Measurements from ENCODE around the gene GATB.

Gene GATB

DNA sequence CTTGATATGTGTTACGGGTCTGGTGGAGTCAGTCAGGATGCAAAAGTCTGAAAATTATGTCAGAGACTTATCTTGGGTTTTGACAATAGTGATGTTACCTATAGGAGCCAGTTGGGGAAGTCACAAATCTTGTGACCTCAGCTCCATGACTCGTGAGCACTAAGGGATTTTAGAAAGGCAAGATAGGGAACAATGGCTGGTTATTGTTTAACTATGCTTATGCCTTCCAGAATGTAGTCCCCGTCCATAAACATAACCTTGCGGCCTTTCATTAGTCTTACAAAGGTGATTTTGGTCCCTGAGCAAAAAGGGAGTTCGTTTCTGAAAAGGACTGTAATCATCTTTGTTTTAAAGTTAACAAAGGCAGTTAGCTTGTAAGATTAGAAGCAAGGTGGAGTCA, 23.9 kb upstream of the GATB start:
- Histone ChIP-seq H3K9ac (ENCODE audit: low read length) (no peak overlapping the region), H3K27me3 (ENCODE audit: control insufficient read depth in 1 of 2, insufficient read depth in 2 of 2, low read length in 2 of 2) (no peaks in the 10 kb centered on the region), H3K4me1 (ENCODE audit: insufficient read depth, low read length) (no peaks in the 10 kb centered on the region), H3K4me3 (ENCODE audit: low read depth in 1 of 2, low read length in 2 of 2) (no peak overlapping the region), H3K27ac (ENCODE audit: low read depth, low read length) (no peak overlapping the region), H3K9me3 (ENCODE audit: low read length) (no peaks in the 10 kb centered on the region), H3K36me3 (ENCODE audit: insufficient read depth, low read length) (no peaks in the 10 kb centered on the region)

DNA sequence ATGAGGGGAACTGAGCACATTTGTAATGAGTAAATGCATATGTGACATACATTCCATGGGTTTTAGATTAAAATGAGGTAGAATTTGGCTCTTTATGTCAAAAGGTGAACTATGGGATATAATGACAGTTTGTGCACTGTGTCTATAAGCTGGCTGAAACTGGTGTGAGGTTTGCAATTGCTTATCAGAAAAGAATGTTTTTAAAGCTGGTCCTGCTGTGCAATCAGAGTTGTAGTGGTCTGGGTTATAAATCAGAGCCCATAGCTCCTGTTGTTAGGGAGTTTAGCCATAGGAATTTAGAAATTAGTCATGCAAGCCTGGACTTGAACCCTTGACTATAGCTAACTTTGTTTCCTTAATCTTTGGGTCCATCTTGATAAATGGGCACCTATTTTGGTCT, 23.1 kb upstream of the GATB start:
- H3K4me1 ChIP-seq (ENCODE audit: insufficient read depth, low read length) = no peaks in the 10 kb centered on the region
- no peak overlapping the region for H3K9ac ChIP-seq (ENCODE audit: low read length)
- H3K4me3 ChIP-seq (ENCODE audit: low read depth in 1 of 2, low read length in 2 of 2) = no peak overlapping the region
- H3K27ac ChIP-seq (ENCODE audit: low read depth, low read length) = no peak overlapping the region
- no peaks in the 10 kb centered on the region for H3K36me3 ChIP-seq (ENCODE audit: insufficient read depth, low read length)
- no peaks in the 10 kb centered on the region for H3K27me3 ChIP-seq (ENCODE audit: control insufficient read depth in 1 of 2, insufficient read depth in 2 of 2, low read length in 2 of 2)
- no peaks in the 10 kb centered on the region for H3K9me3 ChIP-seq (ENCODE audit: low read length)

DNA sequence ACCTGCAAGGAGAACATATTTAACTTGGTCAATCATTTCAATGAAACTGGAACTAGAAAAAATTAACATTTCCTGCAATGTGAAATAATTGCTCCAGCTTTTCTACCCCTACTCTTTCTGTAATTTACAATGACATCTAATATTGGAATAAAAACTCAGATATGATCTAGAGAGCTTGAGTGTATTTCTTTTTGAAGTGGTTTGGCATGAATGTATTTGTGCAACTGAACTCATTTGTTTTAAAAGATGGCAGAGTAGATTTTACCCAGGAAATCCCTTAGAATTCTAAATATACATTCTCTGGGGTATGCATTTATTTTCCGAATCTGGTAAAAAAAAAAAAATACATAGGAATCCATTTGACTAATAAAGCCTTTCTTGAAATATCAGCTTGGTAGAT, 21.5 kb upstream of the GATB start:
- H3K27me3 ChIP-seq (ENCODE audit: control insufficient read depth in 1 of 2, insufficient read depth in 2 of 2, low read length in 2 of 2) = no peaks in the 10 kb centered on the region
- H3K4me3 ChIP-seq (ENCODE audit: low read depth in 1 of 2, low read length in 2 of 2) = no peak overlapping the region
- no peak overlapping the region for H3K27ac ChIP-seq (ENCODE audit: low read depth, low read length)
- H3K4me1 ChIP-seq (ENCODE audit: insufficient read depth, low read length) = no peaks in the 10 kb centered on the region
- H3K9me3 ChIP-seq (ENCODE audit: low read length) = no peaks in the 10 kb centered on the region
- no peak overlapping the region for H3K9ac ChIP-seq (ENCODE audit: low read length)
- no peaks in the 10 kb centered on the region for H3K36me3 ChIP-seq (ENCODE audit: insufficient read depth, low read length)

DNA sequence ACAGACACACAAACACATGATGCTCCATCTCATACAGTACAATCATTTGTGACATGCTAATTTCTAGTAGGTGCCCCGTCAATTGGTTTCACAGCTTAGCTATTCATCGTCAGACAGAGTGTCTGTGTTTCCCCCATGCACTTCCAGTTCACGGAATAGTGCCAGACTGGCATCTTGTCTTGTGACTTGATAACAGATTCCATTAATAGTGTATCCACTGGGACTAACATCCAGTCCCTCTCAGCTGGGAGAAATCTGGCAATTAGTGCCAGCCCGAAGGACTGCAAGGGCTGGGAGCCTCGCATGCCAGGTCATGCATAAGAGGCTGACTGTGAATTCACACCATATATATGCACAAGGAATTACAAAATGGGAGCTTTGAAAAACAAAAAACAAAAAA, 20.2 kb upstream of the GATB start:
- H3K27me3 ChIP-seq (ENCODE audit: control insufficient read depth in 1 of 2, insufficient read depth in 2 of 2, low read length in 2 of 2) = no peaks in the 10 kb centered on the region
- no peaks in the 10 kb centered on the region for H3K9me3 ChIP-seq (ENCODE audit: low read length)
- no peak overlapping the region for H3K27ac ChIP-seq (ENCODE audit: low read depth, low read length)
- no peak overlapping the region for H3K4me3 ChIP-seq (ENCODE audit: low read depth in 1 of 2, low read length in 2 of 2)
- no peaks in the 10 kb centered on the region for H3K36me3 ChIP-seq (ENCODE audit: insufficient read depth, low read length)
- H3K9ac ChIP-seq (ENCODE audit: low read length) = no peak overlapping the region
- H3K4me1 ChIP-seq (ENCODE audit: insufficient read depth, low read length) = no peaks in the 10 kb centered on the region

DNA sequence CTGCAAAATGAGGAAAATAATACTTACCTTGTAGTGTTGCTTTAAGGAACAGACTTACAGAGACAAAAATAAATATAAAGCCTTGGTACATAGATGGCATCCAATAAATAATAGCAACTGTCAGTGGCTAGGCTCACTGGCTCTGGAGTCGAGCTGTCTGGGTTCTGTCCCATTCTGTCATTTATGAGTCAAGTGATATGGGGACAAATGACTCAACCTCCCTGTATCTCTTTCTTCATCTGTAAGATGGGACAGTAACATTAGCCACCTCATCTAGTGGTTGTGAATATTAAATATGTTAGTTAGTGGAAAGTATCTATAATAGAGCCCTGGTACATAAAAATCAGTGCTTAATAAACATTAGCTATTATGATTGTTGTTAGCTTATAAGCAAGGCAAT, 16.7 kb upstream of the GATB start:
- Histone ChIP-seq H3K4me3 (ENCODE audit: low read depth in 1 of 2, low read length in 2 of 2) (no peak overlapping the region), H3K9ac (ENCODE audit: low read length) (no peak overlapping the region), H3K4me1 (ENCODE audit: insufficient read depth, low read length) (no peaks in the 10 kb centered on the region), H3K9me3 (ENCODE audit: low read length) (peaks cover 5% of the 10 kb centered on the region), H3K36me3 (ENCODE audit: insufficient read depth, low read length) (no peaks in the 10 kb centered on the region), H3K27ac (ENCODE audit: low read depth, low read length) (no peak overlapping the region), H3K27me3 (ENCODE audit: control insufficient read depth in 1 of 2, insufficient read depth in 2 of 2, low read length in 2 of 2) (no peaks in the 10 kb centered on the region)

DNA sequence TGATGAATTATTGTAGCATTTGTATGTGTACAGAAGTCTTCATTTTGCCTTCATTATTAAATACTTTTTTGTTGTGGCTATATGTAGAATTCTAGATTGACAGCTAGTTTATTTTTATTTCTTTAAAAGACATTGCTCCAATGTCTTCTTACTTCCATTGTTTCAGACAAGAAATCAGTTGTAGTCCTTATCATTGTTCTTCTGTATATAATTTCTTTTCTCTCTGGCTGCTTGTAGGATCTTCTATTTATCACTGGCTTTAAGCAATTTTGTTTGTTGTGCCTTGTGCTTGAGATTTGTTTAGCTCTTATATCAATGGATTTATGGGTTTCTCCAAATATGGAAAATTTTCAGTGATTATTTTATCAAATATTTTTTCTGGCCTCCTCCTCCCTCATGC, 13.5 kb upstream of the GATB start:
- Histone ChIP-seq H3K27ac (ENCODE audit: low read depth, low read length) (no peak overlapping the region), H3K9me3 (ENCODE audit: low read length) (peaks cover 5% of the 10 kb centered on the region), H3K4me1 (ENCODE audit: insufficient read depth, low read length) (no peaks in the 10 kb centered on the region), H3K4me3 (ENCODE audit: low read depth in 1 of 2, low read length in 2 of 2) (no peak overlapping the region), H3K36me3 (ENCODE audit: insufficient read depth, low read length) (no peaks in the 10 kb centered on the region), H3K9ac (ENCODE audit: low read length) (no peak overlapping the region), H3K27me3 (ENCODE audit: control insufficient read depth in 1 of 2, insufficient read depth in 2 of 2, low read length in 2 of 2) (no peaks in the 10 kb centered on the region)

DNA sequence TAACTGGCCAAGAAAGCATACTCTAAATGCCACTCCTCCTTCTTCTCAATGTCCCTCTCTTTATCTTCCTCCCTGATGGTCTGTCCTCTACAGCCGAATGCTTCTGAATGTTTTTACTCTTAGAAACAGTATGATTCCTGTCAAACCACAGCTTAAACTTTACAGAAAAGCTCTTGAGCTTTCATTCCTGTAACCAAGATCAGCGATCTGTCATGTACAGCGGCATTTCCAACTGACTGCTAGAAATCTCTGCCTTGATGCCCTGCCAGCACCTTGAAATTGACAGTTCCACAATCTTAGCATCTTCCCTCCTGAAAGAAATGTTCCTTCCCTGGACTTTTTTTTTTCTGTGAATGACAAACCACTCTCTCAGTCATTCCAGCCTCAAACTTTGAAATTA, 11.5 kb upstream of the GATB start:
- H3K27me3 ChIP-seq (ENCODE audit: control insufficient read depth in 1 of 2, insufficient read depth in 2 of 2, low read length in 2 of 2) = no peaks in the 10 kb centered on the region
- H3K4me3 ChIP-seq (ENCODE audit: low read depth in 1 of 2, low read length in 2 of 2) = no peak overlapping the region
- H3K27ac ChIP-seq (ENCODE audit: low read depth, low read length) = no peak overlapping the region
- no peaks in the 10 kb centered on the region for H3K4me1 ChIP-seq (ENCODE audit: insufficient read depth, low read length)
- H3K9me3 ChIP-seq (ENCODE audit: low read length) = peaks cover 5% of the 10 kb centered on the region
- no peaks in the 10 kb centered on the region for H3K36me3 ChIP-seq (ENCODE audit: insufficient read depth, low read length)
- H3K9ac ChIP-seq (ENCODE audit: low read length) = no peak overlapping the region

DNA sequence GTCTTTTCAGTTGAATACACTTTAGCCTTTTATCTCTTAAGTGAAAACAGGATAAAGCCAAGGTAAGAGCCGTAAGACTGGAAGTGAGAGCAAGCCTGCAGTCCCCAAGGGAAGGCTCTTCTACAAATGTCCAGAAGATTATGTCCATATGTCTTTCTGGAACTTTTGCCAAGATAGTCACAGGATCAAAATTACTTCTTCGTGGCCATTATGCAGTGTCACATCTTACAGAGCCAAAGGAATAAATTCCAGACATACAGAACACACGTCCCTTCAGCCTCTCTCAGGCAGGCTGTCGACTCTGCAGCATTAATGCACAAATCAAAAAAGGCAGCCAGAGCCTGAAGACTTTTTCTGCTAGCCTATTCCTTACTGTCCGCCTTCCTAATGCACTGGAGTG, 10.9 kb upstream of the GATB start:
- Histone ChIP-seq H3K36me3 (ENCODE audit: insufficient read depth, low read length) (no peaks in the 10 kb centered on the region), H3K27me3 (ENCODE audit: control insufficient read depth in 1 of 2, insufficient read depth in 2 of 2, low read length in 2 of 2) (no peaks in the 10 kb centered on the region), H3K9me3 (ENCODE audit: low read length) (peaks cover 5% of the 10 kb centered on the region), H3K9ac (ENCODE audit: low read length) (no peak overlapping the region), H3K4me1 (ENCODE audit: insufficient read depth, low read length) (no peaks in the 10 kb centered on the region), H3K4me3 (ENCODE audit: low read depth in 1 of 2, low read length in 2 of 2) (no peak overlapping the region), H3K27ac (ENCODE audit: low read depth, low read length) (no peak overlapping the region)

DNA sequence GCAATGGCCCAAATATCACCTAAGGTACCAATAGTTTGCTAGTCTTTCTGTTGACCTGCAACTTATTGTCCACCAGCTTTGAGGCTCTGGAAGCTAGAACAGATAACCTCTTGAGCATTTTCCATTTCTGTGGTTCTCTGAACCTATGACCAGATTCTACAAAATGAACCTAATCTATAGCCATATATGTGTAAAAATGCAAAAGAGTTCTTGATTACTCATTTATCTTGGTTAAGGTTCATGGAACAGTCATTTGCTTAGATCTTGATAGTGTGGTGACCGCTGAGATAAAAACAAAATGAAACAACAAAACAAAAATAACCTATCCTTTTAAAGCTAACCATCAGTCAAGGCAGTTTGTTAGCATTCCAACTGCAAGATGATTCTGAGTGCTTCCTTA, 9.3 kb upstream of the GATB start:
- H3K4me1 ChIP-seq (ENCODE audit: insufficient read depth, low read length) = no peaks in the 10 kb centered on the region
- H3K27ac ChIP-seq (ENCODE audit: low read depth, low read length) = no peak overlapping the region
- H3K9ac ChIP-seq (ENCODE audit: low read length) = no peak overlapping the region
- no peaks in the 10 kb centered on the region for H3K36me3 ChIP-seq (ENCODE audit: insufficient read depth, low read length)
- no peak overlapping the region for H3K4me3 ChIP-seq (ENCODE audit: low read depth in 1 of 2, low read length in 2 of 2)
- no peaks in the 10 kb centered on the region for H3K27me3 ChIP-seq (ENCODE audit: control insufficient read depth in 1 of 2, insufficient read depth in 2 of 2, low read length in 2 of 2)
- H3K9me3 ChIP-seq (ENCODE audit: low read length) = peaks cover 5% of the 10 kb centered on the region

DNA sequence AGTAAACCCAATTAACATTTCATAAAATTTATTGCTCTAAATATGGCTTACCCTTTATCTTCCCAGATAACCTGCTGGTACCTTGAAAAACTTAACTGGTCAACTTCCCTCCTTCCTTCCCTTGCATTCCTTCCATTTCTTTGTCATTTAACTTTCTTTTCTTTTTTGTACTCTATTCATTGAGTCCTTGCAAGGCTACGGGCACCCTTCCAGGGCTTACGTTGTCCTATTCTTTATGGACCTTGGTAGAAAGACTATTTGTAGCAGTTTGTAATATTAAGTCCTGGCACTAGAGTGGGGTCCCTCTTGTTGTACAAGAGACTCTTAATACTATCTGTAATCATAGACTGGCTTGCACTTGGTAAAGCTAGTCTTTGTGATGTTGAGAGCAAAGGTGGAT, 8.0 kb upstream of the GATB start:
- Histone ChIP-seq H3K4me3 (ENCODE audit: low read depth in 1 of 2, low read length in 2 of 2) (no peak overlapping the region), H3K27ac (ENCODE audit: low read depth, low read length) (no peak overlapping the region), H3K36me3 (ENCODE audit: insufficient read depth, low read length) (no peaks in the 10 kb centered on the region), H3K9me3 (ENCODE audit: low read length) (no peaks in the 10 kb centered on the region), H3K27me3 (ENCODE audit: control insufficient read depth in 1 of 2, insufficient read depth in 2 of 2, low read length in 2 of 2) (no peaks in the 10 kb centered on the region), H3K9ac (ENCODE audit: low read length) (no peak overlapping the region), H3K4me1 (ENCODE audit: insufficient read depth, low read length) (no peaks in the 10 kb centered on the region)

DNA sequence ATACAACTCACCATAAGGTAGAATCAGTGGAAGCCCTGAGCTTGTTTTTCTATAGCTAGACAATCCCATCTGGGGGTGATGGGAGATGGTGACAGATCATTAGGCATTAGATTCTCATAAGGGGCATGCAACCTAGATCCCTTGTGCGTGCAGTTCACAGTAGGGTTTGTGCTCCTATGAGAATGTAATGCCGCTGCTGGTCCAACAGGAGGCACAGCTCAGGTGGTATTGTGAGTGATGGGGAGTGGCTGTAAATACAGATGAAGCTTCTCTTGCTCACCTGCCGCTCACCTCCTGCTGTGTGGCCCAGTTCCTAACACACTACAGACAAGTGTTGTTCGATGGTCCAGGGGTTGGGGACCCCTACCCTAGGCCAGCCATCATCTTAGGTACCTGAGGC, 5.9 kb upstream of the GATB start:
- no peak overlapping the region for H3K27ac ChIP-seq (ENCODE audit: low read depth, low read length)
- no peak overlapping the region for H3K4me3 ChIP-seq (ENCODE audit: low read depth in 1 of 2, low read length in 2 of 2)
- no peaks in the 10 kb centered on the region for H3K27me3 ChIP-seq (ENCODE audit: control insufficient read depth in 1 of 2, insufficient read depth in 2 of 2, low read length in 2 of 2)
- no peaks in the 10 kb centered on the region for H3K9me3 ChIP-seq (ENCODE audit: low read length)
- H3K4me1 ChIP-seq (ENCODE audit: insufficient read depth, low read length) = no peaks in the 10 kb centered on the region
- H3K36me3 ChIP-seq (ENCODE audit: insufficient read depth, low read length) = no peaks in the 10 kb centered on the region
- H3K9ac ChIP-seq (ENCODE audit: low read length) = no peak overlapping the region

DNA sequence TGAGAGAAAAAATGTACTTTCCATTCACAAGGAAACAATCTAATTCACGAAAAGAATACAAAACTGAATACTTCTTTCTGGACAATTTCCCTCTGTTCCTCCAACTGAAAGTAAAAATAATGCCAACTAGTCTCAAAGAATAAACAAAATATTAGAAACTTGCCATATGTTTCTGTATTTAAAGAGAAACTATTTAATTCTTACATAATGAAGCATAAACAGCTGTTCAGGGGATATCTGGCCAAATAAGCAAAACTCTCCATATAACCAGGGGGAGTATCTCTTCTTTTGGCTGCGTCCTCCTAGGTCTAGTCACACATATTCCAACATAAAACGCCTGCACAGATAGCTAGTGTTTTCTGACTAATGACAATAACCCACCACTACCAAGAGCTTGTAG, 805 bp downstream of the GATB start:
- peaks cover 17% of the 10 kb centered on the region for H3K36me3 ChIP-seq (ENCODE audit: insufficient read depth, low read length)
- no peaks in the 10 kb centered on the region for H3K27me3 ChIP-seq (ENCODE audit: control insufficient read depth in 1 of 2, insufficient read depth in 2 of 2, low read length in 2 of 2)
- no peak overlapping the region for H3K27ac ChIP-seq (ENCODE audit: low read depth, low read length)
- H3K4me3 ChIP-seq (ENCODE audit: low read depth in 1 of 2, low read length in 2 of 2) = peak overlapping the region; percentile 78 to 98
- peaks cover 6% of the 10 kb centered on the region for H3K4me1 ChIP-seq (ENCODE audit: insufficient read depth, low read length)
- peak overlapping the region; percentile 83 for H3K9ac ChIP-seq (ENCODE audit: low read length)
- H3K9me3 ChIP-seq (ENCODE audit: low read length) = no peaks in the 10 kb centered on the region
